GM19193 (cell line): ENCODE data around the gene CYP24A1.

Experiments used
- POLR2A ChIP-seq: IDR thresholded peaks from 4 replicates; pipeline ENCODE4 v1.6.1; 2011; ENCODE audit not compliant: insufficient read depth, insufficient read length; ENCODE audit errors: extremely low read depth

The CYP24A1 gene

DNA sequence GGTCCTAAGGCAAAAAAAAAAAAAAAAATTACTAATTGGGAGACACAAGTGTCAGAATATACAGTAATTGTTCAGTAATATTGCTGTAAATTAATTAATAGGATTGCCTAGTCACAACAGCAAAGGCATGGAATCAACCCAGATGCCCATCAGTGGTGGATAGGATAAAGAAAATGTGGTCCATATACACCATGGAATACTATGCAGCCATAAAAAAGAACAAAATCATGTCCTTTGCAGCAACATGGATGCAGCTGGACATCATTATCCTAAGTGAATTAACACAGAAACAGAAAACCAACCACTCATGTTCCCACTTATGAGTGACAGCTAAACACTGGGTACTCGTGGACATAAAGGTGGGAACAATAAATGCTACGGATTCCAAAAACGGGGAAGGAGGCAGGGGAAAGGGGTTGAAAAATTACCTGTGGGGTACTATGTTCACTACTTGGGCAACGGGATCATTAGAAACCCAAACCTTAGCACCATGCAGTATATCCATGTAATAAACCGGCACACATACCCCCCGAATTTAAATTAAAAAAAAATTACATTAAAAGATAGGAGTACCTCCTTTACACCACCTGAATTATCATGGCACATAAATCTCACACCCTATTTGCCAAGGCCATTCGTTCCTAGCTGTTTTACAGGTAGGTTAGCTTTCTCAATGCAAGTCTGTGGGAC, 33.4 kb upstream of the CYP24A1 start:
- no peak for TF ChIP-seq POLR2A

DNA sequence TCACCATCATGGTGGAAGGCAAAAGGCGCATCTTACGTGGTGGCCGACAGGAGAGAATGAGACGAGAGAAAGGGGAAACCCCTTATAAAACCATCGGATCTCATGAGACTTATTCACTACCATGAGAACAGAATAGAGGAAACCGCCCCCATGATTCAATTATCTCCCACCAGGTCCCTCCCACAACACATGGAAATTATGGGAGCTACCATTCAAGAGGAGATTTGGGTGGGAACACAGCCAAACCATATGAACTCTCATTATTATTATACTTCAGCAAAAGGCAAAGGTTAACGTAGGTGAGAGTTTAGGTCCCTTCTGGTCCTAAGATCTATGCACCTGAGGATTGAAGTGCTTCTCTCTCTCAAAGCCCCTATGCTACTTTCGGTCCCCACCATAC, 31.7 kb upstream of the CYP24A1 start:
- no peak for TF ChIP-seq POLR2A

DNA sequence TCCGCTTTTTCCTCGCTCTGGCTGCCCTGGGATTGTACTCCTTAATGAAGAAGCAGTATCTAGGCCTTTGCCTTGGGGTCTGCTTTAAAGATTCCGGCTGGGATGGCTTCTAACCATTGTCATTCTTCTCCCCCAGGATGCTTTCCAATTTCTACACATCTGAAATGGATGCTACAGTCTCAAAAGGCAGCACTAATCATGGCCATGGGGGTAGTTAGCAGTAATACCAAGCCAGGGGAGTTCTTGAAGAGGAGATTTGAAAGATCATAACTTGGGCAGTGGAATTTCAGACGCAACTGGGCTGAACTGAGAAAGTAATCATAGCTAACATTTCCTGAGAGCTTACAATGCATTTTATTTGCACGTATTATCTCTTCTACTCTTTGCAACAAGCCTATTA, 30.7 kb upstream of the CYP24A1 start:
- TF ChIP-seq POLR2A = no peak

- TF ChIP-seq POLR2A = no peak
Measured at GRCh38 chr20:54204063-54204462, 30.3 kb upstream of the CYP24A1 start.

GRCh38 chr20:54203281-54203680, 29.5 kb upstream of the CYP24A1 start:
- TF ChIP-seq POLR2A = no peak

GRCh38 chr20:54201268-54201846, 27.6 kb upstream of the CYP24A1 start:
- no peak for TF ChIP-seq POLR2A

DNA sequence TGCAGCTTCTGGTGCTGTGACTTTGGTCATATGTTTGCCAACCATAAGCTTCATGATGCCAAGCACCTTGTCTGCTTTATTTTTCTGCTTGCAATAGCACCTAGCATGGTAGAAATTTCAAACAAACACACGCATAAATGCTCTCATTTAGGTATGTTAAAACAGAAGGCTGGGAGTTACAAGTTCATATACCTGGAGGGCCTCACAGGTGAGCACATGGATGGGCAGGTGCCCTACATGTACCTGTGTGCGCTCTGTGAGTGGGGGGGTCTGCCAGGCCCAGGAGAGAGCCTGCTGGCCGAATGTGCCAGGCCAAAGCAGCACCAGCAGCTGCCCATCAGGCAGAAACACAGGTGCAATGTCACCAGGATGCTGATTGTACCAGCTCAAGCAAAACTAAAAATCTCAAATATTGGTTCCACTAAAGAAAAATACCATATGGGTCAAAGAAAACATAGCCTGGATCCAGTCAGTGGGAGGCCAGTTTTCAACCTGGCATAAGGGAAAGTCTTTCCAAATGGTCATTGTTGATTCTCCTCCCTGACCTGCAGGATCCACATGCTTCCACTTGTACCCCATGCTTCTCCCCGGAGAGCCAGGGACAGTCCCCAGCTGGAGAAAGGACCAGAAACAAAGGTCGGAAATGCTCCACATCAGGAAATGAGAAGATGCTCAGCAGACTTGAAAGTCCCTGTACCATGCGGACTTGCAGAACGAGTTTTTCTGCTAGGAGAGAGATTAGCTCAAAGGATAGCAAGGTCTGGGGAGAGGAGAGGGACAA, 26.9 kb upstream of the CYP24A1 start:
- no peak for TF ChIP-seq POLR2A

DNA sequence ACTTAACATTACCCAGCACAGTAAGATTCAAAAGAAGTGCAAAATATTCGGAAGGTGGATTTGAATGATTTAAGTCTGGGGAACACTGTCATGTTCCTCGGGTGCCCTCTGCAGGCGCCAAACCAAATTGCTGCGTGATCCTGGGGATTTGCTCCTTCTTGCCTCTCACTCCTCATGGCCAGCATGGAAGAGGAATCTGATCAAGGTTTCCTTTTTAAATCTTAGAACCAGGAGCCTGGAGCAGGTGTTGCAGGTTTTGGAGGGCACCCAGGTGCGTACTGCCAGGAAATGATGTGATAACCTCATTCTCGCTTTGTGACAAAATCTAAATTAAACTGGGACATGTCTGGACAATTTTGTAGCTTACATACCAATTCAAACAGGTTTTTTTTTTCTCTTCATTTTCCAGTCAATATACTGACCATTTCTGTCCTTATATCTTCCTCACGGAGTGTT, 26.0 kb upstream of the CYP24A1 start:
- TF ChIP-seq POLR2A = no peak

GRCh38 chr20:54199283-54199682, 25.5 kb upstream of the CYP24A1 start:
- no peak for TF ChIP-seq POLR2A

- TF ChIP-seq POLR2A = no peak
Measured at GRCh38 chr20:54197621-54198604, 24.1 kb upstream of the CYP24A1 start.

DNA sequence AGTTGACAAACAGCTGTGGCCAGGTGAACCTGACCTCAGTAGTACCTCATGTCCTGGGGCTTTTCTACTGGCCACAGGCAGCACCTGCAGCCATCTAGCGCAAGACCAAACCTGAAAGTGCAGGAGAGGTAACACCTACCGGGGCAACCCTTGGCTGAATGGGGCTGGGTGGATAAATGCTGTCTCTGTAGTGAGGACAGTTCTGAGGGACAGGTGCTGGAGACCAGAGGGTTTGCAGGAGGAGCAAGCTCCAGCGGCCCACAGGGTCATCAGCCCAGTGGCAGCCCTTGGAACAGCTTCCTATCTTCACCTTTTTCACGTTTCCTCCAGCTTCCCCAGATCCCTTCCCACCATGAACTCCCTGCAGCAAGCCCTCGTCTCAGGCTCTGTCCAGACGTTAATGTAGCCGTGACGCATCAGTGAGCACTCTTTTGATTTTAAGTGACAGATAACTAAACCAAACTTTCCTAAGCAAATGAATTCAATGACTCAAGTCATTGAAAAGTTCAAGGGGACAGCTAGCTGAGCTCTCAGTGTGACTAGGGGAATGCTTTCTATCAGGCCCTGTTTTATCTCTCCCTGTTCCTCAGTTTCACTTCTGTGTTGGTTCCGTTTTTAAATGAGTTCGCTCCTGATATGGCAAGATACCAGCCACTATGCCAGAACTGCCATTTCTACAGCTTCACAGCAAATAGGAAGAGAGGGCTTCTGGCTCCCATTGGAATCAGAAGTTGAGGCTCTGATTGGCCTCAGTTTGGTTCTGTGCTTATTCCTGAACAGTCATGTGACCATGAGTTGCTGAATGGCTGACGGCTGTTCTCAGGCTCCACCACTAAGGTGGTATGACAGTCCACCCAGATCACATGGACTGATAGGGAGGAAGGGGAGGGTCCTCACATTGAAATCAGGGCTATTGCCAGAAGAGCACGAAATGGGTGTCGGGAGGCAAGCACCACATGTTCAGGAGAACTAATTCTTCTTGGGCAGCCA, 22.0 kb upstream of the CYP24A1 start:
- TF ChIP-seq POLR2A = no peak

- TF ChIP-seq POLR2A = no peak
Measured at GRCh38 chr20:54194724-54195438, 21.1 kb upstream of the CYP24A1 start.

- no peak for TF ChIP-seq POLR2A
Measured at GRCh38 chr20:54193817-54194216, 20.0 kb upstream of the CYP24A1 start.
